Fibroblast of lung (primary cell): ENCODE data around the gene GK. TPM values are rescaled to one million over a fixed set of nuclear protein-coding genes. Genes with fewer than 3 reads are reported as not detected.

Experiments used
- DNase-seq, 2 donors: peaks; one replicate each; pipeline versions ENCODE4 v3.0.0 to v3.0.0-alpha.2; 2010; ENCODE audit warnings: low read depth in 2 of 2
- H2AFZ ChIP-seq: 2 replicates; pipeline ENCODE4 v1.5.1; 2012; ENCODE audit warnings: low read length, control low read depth, inconsistent platforms
- H3K27ac ChIP-seq: 2 replicates; pipeline ENCODE4 v1.5.1; 2011; ENCODE audit warnings: low read length, control low read depth; ENCODE audit not compliant: insufficient read depth
- H3K27me3 ChIP-seq: 2 replicates; pipeline ENCODE4 v1.5.1; 2011; ENCODE audit warnings: mild to moderate bottlenecking, low read length; ENCODE audit not compliant: control insufficient read depth, insufficient read depth
- H3K36me3 ChIP-seq: 2 replicates; pipeline ENCODE4 v1.5.1; 2011; ENCODE audit warnings: low read length; ENCODE audit not compliant: control insufficient read depth, insufficient read depth
- H3K4me1 ChIP-seq: 2 replicates; pipeline ENCODE4 v1.5.1; 2011; ENCODE audit warnings: low read length; ENCODE audit not compliant: control insufficient read depth, insufficient read depth; ENCODE audit errors: extremely low read depth
- H3K4me2 ChIP-seq: 2 replicates; pipeline ENCODE4 v1.5.1; 2011; ENCODE audit warnings: low read length, control low read depth; ENCODE audit not compliant: insufficient read depth; ENCODE audit errors: extremely low read depth
- H3K4me3 ChIP-seq, 4 experiments: fragments of 200-600 bp in 1 of 4; sonication (generic) in 1 of 4; replicated peaks in 1 of 4; 2 replicates each; pipeline ENCODE4 v1.5.1; 2011 to 2016; ENCODE audit warnings: low read length in 4 of 4, low read depth in 3 of 4, mild to moderate bottlenecking in 3 of 4, control low read depth in 2 of 4, inconsistent platforms in 1 of 4, mixed read lengths in 1 of 4; ENCODE audit not compliant: insufficient read depth in 1 of 4; ENCODE audit errors: control extremely low read depth in 1 of 4
- H3K79me2 ChIP-seq: 2 replicates; pipeline ENCODE4 v1.5.1; 2012; ENCODE audit warnings: mild to moderate bottlenecking, low read length, inconsistent platforms; ENCODE audit not compliant: control insufficient read depth, insufficient read depth
- H3K9ac ChIP-seq: 2 replicates; pipeline ENCODE4 v1.5.1; 2011; ENCODE audit warnings: mild to moderate bottlenecking, low read length, control low read depth; ENCODE audit not compliant: insufficient read depth
- H3K9me3 ChIP-seq: 2 replicates; pipeline ENCODE4 v1.5.1; 2012; ENCODE audit warnings: low read depth, low read length; ENCODE audit not compliant: control insufficient read depth, insufficient read depth
- H4K20me1 ChIP-seq: 2 replicates; pipeline ENCODE4 v1.5.1; 2011; ENCODE audit warnings: low read length; ENCODE audit not compliant: control insufficient read depth, insufficient read depth; ENCODE audit errors: extremely low read depth
- polyA plus RNA-seq, 2 donors: library from polyadenylated mRNA; depleted of rRNA in 1 of 2; stranded (reverse) in 1 of 2; unstranded in 1 of 2; fragments of >200 nt; gene quantifications; 2 replicates each; pipeline ENCODE4 v1.2.1, GENCODE V29; 2011 to 2012; ENCODE audit warnings: missing spikeins in 1 of 2
- total RNA-seq: library from RNA; depleted of rRNA; stranded (reverse); fragments of >200 nt; gene quantifications from 2 replicates; pipeline ENCODE4 v1.2.1, GENCODE V29; 2014
- TF ChIP-seq, protein P1 (sequence below), 2 donors: IDR thresholded peaks in 1 of 2; conservative IDR thresholded peaks in 1 of 2; 1 replicate in 1 of 2; 2 replicates in 1 of 2; pipeline ENCODE4 v1.5.1; 2011 to 2012; ENCODE audit warnings: low read length in 2 of 2, control low read depth in 1 of 2, inconsistent platforms in 1 of 2, low read depth in 1 of 2, mild to moderate bottlenecking in 1 of 2

Gene GK
- total and polyA plus RNA-seq, 2 donors (not counting 1 experiment from before 2014, with no cell fraction given): 11.9 to 44.4 TPM

- no peaks in the 10 kb centered on the region for H3K9me3 ChIP-seq
- no peaks in the 10 kb centered on the region for H3K36me3 ChIP-seq
- H2AFZ ChIP-seq: no peak overlapping the region
- H3K27me3 ChIP-seq: no peaks in the 10 kb centered on the region
- no peak overlapping the region for H3K9ac ChIP-seq
- no peak overlapping the region for H3K4me2 ChIP-seq
- no peak for DNase-seq
- TF ChIP-seq, protein P1, sequence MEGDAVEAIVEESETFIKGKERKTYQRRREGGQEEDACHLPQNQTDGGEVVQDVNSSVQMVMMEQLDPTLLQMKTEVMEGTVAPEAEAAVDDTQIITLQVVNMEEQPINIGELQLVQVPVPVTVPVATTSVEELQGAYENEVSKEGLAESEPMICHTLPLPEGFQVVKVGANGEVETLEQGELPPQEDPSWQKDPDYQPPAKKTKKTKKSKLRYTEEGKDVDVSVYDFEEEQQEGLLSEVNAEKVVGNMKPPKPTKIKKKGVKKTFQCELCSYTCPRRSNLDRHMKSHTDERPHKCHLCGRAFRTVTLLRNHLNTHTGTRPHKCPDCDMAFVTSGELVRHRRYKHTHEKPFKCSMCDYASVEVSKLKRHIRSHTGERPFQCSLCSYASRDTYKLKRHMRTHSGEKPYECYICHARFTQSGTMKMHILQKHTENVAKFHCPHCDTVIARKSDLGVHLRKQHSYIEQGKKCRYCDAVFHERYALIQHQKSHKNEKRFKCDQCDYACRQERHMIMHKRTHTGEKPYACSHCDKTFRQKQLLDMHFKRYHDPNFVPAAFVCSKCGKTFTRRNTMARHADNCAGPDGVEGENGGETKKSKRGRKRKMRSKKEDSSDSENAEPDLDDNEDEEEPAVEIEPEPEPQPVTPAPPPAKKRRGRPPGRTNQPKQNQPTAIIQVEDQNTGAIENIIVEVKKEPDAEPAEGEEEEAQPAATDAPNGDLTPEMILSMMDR (conservative IDR thresholded peaks at IDR 0.05 in 1 of 2, IDR thresholded peaks at IDR 0.05 in 1 of 2; ENCODE audit: low read depth in 1 of 2, low read length in 2 of 2): no peak
- H3K27ac ChIP-seq: no peak overlapping the region
- H3K4me3 ChIP-seq: no peak overlapping the region
- H3K4me1 ChIP-seq: no peaks in the 10 kb centered on the region
- H4K20me1 ChIP-seq: no peaks in the 10 kb centered on the region
- H3K79me2 ChIP-seq: no peaks in the 10 kb centered on the region
Observed at GRCh38 chrX:30779453-30780030, 126.3 kb downstream of the GK start.

Other genes with a start within 250 kb of the GK start
- gene TASL, start 75.7 kb upstream of the GK start, total RNA-seq: not detected in 2 replicates
- not detected in 2 replicates for gene TASL, start 75.7 kb upstream of the GK start, polyA plus RNA-seq
- gene TAB3, start 235.8 kb downstream of the GK start, total RNA-seq: 6.9 and 8.6 TPM in 2 replicates
- 13.0 and 14.9 TPM in 2 replicates for gene TAB3, start 235.8 kb downstream of the GK start, polyA plus RNA-seq